ENCODE measurements around the gene SDR9C7.
"Not testable (repeated sequence)": the region's sequence is repeated elsewhere in the genome, so short reads cannot be mapped to it uniquely, and the experiment has no call there.

The SDR9C7 gene

GRCh38 chr12:56886319-56886718 lies 47.9 kb downstream of the SDR9C7 start:
- TF ChIP-seq, protein P1, sequence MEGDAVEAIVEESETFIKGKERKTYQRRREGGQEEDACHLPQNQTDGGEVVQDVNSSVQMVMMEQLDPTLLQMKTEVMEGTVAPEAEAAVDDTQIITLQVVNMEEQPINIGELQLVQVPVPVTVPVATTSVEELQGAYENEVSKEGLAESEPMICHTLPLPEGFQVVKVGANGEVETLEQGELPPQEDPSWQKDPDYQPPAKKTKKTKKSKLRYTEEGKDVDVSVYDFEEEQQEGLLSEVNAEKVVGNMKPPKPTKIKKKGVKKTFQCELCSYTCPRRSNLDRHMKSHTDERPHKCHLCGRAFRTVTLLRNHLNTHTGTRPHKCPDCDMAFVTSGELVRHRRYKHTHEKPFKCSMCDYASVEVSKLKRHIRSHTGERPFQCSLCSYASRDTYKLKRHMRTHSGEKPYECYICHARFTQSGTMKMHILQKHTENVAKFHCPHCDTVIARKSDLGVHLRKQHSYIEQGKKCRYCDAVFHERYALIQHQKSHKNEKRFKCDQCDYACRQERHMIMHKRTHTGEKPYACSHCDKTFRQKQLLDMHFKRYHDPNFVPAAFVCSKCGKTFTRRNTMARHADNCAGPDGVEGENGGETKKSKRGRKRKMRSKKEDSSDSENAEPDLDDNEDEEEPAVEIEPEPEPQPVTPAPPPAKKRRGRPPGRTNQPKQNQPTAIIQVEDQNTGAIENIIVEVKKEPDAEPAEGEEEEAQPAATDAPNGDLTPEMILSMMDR (IDR thresholded peaks at IDR 0.05; ENCODE audit: low read length, missing control alignments), result no peak
- DNase-seq (ENCODE audit: low read depth), result no peak
- H3K4me3 ChIP-seq (replicated peaks; ENCODE audit: low read depth, low read length), result no peak overlapping the region

GRCh38 chr12:56885316-56885715 lies 48.9 kb downstream of the SDR9C7 start:
- no peak for DNase-seq (ENCODE audit: low read depth)
- no peak overlapping the region for H3K4me3 ChIP-seq (replicated peaks; ENCODE audit: low read depth, low read length)
- TF ChIP-seq, protein P1 (IDR thresholded peaks at IDR 0.05; ENCODE audit: low read length, missing control alignments), result no peak

DNA sequence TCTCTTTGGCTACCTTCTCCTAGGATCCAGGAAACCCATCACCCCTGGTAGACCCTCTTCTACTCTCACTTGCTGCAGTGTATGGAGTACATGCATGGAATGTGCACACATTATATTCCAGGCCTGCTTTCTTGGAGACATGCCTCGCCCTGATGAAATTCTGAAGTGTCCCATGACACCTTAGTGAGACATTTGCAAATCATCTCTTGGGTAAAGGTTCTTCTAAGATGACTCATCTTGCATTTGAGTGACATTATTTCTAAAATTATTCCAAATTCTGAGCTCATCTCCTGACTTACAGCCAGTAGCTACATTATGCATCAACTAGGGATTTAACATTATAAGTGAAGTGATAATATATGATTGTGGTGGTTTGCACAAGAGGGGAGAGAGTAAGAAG lies 49.8 kb downstream of the SDR9C7 start:
- DNase-seq (ENCODE audit: low read depth), result no peak
- H3K4me3 ChIP-seq (replicated peaks; ENCODE audit: low read depth, low read length), result no peak overlapping the region
- TF ChIP-seq, protein P1 (IDR thresholded peaks at IDR 0.05; ENCODE audit: low read length, missing control alignments), result no peak

DNA sequence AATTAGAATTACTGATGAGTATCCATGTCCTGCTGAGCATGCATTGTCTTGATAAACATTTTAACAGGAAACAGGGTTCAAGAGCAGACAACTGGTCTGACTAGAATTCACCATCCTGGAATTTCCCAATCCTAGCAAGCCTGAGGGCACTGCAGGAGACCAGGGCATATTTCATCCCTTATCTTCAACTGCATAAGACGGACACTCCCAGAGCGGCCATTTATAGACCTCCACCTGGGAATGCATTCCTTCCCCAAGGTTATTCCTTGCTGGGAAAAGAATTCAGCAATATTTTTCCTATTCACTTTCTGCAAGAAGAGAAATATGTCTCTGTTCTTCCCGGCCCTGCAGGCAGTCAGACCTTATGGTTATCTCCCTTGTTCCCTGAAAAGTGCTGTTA lies 51.8 kb downstream of the SDR9C7 start:
- not testable (repeated sequence) for H3K4me3 ChIP-seq (replicated peaks; ENCODE audit: low read depth, low read length); DNase-seq (ENCODE audit: low read depth)

- DNase-seq (ENCODE audit: low read depth), result no peak
- TF ChIP-seq, protein P1 (IDR thresholded peaks at IDR 0.05; ENCODE audit: low read length, missing control alignments), result no peak
Observed at GRCh38 chr12:56880125-56880992, 53.8 kb downstream of the SDR9C7 start.

DNA sequence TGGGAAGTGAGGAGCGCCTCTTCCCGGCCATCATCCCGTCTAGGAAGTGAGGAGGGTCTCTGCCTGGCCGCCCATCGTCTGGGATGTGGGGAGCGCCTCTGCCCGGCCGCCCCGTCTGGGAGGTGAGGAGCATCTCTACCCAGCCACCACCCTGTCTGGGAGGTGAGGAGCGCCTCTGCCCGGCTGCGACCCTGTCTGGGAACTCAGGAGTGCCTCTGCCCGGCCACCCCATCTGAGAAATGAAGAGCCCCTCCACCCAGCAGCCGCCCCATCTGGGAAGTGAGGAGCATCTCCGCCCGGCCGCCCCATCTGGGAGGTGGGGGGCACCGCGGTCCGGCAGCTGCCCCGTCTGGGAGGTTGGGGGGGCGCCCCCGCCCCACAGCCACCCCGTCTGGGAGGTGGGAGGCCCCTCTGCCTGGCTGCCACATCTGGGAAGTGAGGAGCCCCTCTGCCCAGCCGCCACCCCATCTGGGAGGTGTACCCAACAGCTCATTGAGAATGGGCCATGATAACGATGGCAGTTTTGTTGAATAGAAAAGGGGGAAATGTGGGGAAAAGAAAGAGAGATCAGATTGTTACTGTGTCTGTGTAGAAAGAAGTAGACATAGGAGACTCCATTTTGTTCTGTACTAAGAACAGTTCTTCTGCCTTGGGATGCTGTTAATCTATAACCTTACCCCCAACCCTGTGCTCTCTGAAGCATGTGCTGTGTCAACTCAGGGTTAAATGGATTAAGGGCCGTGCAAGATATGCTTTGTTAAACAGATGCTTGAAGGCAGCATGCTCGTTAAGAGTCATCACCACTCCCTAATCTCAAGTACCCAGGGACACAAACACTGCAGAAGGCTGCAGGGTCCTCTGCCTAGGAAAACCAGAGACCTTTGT lies 54.7 kb downstream of the SDR9C7 start:
- H3K4me3 ChIP-seq (replicated peaks; ENCODE audit: low read depth, low read length); DNase-seq (ENCODE audit: low read depth): not testable (repeated sequence)

More at GRCh38 chr12:56880125-56880992, 53.8 kb downstream of the SDR9C7 start:
- H3K4me3 ChIP-seq (replicated peaks; ENCODE audit: low read depth, low read length), result no peak overlapping the region

- H3K4me3 ChIP-seq (replicated peaks; ENCODE audit: low read depth, low read length), result no peak overlapping the region
- peak; percentile 37 for DNase-seq (ENCODE audit: low read depth)
- TF ChIP-seq, protein P1 (IDR thresholded peaks at IDR 0.05; ENCODE audit: low read length, missing control alignments), result no peak
Observed at GRCh38 chr12:56878010-56878339, 56.2 kb downstream of the SDR9C7 start.
